ENCODE results near the gene CNTN5.

- no peak for TF ChIP-seq EZH2 (IDR thresholded peaks at IDR 0.05; ENCODE audit: insufficient read depth, poor library complexity, severe bottlenecking)
- no peak for TF ChIP-seq EZH2phosphoT487 (IDR thresholded peaks at IDR 0.05; ENCODE audit: insufficient read depth, low read depth)
Measured at GRCh38 chr11:99019696-99020095, 1.1 kb upstream of the CNTN5 start.

All from GM23248 (cell line).